ENCODE data around the gene RTN4R. TPM values are rescaled to one million over a fixed set of nuclear protein-coding genes. Genes with fewer than 3 reads are reported as not detected.

Gene RTN4R
- total and polyA plus RNA-seq, 2 of the 8 experiments (the other 6 are each of a cell fraction or from before 2014, with no cell fraction given): 21.8 to 41.3 TPM

DNA sequence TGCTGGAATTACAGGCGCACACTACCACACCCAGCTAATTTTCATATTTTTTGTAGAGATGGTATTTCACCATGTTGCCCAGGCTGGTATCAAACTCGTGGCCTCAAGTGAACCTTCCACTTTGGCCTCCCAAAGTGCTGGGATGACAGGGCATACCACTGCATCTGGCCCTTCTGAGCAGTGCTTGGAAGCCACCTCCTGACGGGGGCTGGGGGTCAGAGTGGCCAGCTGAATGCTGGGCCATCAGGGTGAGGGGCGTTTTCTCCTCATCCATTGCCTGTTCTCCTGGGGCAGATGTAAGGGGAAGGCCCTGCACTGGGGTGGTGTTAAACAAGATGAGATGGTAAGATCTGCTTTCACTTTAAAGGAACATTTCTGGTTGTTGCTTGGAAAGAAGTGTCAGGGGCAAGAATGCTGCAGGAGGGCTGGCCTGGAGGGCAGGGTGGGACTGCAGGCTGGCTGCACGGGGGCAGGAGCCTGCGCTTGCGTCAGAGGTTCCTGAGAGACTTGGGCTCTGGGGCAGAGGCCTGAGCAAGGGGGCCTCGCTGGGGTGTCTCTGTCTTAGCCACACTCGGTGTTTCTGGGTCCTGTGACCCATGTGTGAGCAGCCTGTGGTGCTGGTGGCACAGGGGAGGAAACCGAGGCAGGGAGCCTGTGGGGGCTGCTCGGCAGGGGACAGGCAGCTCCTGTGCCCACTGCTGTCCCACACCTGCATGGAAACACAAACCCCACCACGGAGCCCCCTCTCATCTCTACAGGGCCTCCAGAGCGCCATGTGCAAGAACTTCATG lies 34.5 kb upstream of the RTN4R start (continued):
- TF ChIP-seq, protein P1, sequence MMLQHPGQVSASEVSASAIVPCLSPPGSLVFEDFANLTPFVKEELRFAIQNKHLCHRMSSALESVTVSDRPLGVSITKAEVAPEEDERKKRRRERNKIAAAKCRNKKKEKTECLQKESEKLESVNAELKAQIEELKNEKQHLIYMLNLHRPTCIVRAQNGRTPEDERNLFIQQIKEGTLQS (IDR thresholded peaks at IDR 0.05; ENCODE audit: insufficient read depth, low read depth, low read length): no peak
- TF ChIP-seq FOSL1 (IDR thresholded peaks at IDR 0.05; ENCODE audit: insufficient read depth, low read depth, low read length): no peak
- TF ChIP-seq SP2 (IDR thresholded peaks at IDR 0.05; ENCODE audit: low read length): no peak
- TF ChIP-seq POU5F1 (IDR thresholded peaks at IDR 0.05; ENCODE audit: low read depth, low read length): no peak
- TF ChIP-seq POLR2AphosphoS5 (IDR thresholded peaks at IDR 0.05; ENCODE audit: low read depth, low read length): no peak
- TF ChIP-seq, protein P2, sequence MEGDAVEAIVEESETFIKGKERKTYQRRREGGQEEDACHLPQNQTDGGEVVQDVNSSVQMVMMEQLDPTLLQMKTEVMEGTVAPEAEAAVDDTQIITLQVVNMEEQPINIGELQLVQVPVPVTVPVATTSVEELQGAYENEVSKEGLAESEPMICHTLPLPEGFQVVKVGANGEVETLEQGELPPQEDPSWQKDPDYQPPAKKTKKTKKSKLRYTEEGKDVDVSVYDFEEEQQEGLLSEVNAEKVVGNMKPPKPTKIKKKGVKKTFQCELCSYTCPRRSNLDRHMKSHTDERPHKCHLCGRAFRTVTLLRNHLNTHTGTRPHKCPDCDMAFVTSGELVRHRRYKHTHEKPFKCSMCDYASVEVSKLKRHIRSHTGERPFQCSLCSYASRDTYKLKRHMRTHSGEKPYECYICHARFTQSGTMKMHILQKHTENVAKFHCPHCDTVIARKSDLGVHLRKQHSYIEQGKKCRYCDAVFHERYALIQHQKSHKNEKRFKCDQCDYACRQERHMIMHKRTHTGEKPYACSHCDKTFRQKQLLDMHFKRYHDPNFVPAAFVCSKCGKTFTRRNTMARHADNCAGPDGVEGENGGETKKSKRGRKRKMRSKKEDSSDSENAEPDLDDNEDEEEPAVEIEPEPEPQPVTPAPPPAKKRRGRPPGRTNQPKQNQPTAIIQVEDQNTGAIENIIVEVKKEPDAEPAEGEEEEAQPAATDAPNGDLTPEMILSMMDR (IDR thresholded peaks at IDR 0.05; ENCODE audit: control extremely low read depth in 1 of 3, insufficient read depth in 1 of 3, low read depth in 1 of 3, low read length in 3 of 3): no peak
- TF ChIP-seq CREB1 (IDR thresholded peaks at IDR 0.05): no peak
- no peak for TF ChIP-seq SAP30 (IDR thresholded peaks at IDR 0.05; ENCODE audit: insufficient read depth, insufficient replicate concordance, low read length)

All from H1 (cell line).